Body of pancreas (tissue), 4 donors: Measurements from ENCODE around the gene AGAP3.

Experiments used
- POLR2A ChIP-seq, 3 donors: fragments of 450-650 bp; IDR thresholded peaks; one replicate each; pipeline ENCODE4 v1.6.1; 2016; ENCODE audit warnings: antibody characterized with exemption in 3 of 3, mild to moderate bottlenecking in 2 of 3
- TF ChIP-seq, protein P1 (sequence below), 7 experiments: fragments of 450-650 bp in 4 of 7; fragments of 200-600 bp in 3 of 7; sonication (generic) in 3 of 7; IDR thresholded peaks; one replicate each; pipeline ENCODE4 v1.5.1; 2016 to 2019; ENCODE audit warnings: antibody characterized with exemption in 7 of 7

DNA sequence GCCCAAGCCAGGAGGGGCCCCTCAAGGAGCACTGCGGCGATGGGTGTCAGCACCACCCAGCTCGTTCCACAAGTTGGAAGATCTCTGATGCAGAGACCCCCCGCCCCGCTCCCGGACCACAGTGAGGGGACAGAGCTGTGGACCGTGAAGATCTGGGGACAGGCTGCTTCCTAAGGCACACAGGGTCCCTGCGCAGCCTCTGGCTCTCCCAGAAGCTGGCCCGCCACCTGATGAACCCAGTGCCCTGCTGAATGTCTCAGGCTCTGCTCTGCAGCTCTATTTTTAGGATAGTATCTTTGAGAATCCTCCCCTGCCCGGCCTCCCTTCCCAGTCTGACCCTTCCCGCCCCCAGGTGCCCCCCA, 51.5 kb downstream of the AGAP3 start:
- TF ChIP-seq, protein P1, sequence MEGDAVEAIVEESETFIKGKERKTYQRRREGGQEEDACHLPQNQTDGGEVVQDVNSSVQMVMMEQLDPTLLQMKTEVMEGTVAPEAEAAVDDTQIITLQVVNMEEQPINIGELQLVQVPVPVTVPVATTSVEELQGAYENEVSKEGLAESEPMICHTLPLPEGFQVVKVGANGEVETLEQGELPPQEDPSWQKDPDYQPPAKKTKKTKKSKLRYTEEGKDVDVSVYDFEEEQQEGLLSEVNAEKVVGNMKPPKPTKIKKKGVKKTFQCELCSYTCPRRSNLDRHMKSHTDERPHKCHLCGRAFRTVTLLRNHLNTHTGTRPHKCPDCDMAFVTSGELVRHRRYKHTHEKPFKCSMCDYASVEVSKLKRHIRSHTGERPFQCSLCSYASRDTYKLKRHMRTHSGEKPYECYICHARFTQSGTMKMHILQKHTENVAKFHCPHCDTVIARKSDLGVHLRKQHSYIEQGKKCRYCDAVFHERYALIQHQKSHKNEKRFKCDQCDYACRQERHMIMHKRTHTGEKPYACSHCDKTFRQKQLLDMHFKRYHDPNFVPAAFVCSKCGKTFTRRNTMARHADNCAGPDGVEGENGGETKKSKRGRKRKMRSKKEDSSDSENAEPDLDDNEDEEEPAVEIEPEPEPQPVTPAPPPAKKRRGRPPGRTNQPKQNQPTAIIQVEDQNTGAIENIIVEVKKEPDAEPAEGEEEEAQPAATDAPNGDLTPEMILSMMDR (IDR thresholded peaks at IDR 0.05) = no peak
- no peak for TF ChIP-seq POLR2A (IDR thresholded peaks at IDR 0.05)
